Retinal pigment epithelial cell (primary cell): ENCODE results near the gene MEIS2.
A peak's percentile ranks its signal among the peaks of the same experiment; 100 is the strongest.

ENCODE experiments used
- DNase-seq: peaks from one replicate; pipeline ENCODE4 v3.0.0-alpha.2; 2010; ENCODE audit warnings: low read depth
- H3K4me3 ChIP-seq: 2 replicates; pipeline ENCODE4 v1.5.1; 2011; ENCODE audit warnings: mild to moderate bottlenecking, low read length, control low read depth, moderate library complexity
- CTCF ChIP-seq: conservative IDR thresholded peaks from 2 replicates; pipeline ENCODE4 v1.5.1; 2011; ENCODE audit warnings: low read depth, low read length, control low read depth, inconsistent platforms

The MEIS2 gene

GRCh38 chr15:36960179-36960946 lies 140.0 kb downstream of the MEIS2 start:
- no peak for TF ChIP-seq CTCF
- no peak for DNase-seq
- H3K4me3 ChIP-seq: no peak overlapping the region

- no peak for TF ChIP-seq CTCF
Observed at GRCh38 chr15:36959746-36960145, 140.6 kb downstream of the MEIS2 start.

GRCh38 chr15:36958606-36959005 lies 141.7 kb downstream of the MEIS2 start:
- H3K4me3 ChIP-seq: no peak overlapping the region
- no peak for TF ChIP-seq CTCF
- DNase-seq: no peak

More at GRCh38 chr15:36959746-36960145, 140.6 kb downstream of the MEIS2 start:
- peak; percentile 75 for DNase-seq
- no peak overlapping the region for H3K4me3 ChIP-seq

GRCh38 chr15:36954486-36954885 lies 145.9 kb downstream of the MEIS2 start:
- no peak for TF ChIP-seq CTCF
- DNase-seq: no peak
- no peak overlapping the region for H3K4me3 ChIP-seq

GRCh38 chr15:36953346-36953745 lies 147.0 kb downstream of the MEIS2 start:
- TF ChIP-seq CTCF: no peak

GRCh38 chr15:36951731-36952247 lies 148.6 kb downstream of the MEIS2 start:
- TF ChIP-seq CTCF: no peak
- DNase-seq: no peak
- H3K4me3 ChIP-seq: no peak overlapping the region

More at GRCh38 chr15:36953346-36953745, 147.0 kb downstream of the MEIS2 start:
- no peak for DNase-seq
- H3K4me3 ChIP-seq: no peak overlapping the region

GRCh38 chr15:36950371-36950770 lies 150.0 kb downstream of the MEIS2 start:
- no peak overlapping the region for H3K4me3 ChIP-seq
- no peak for TF ChIP-seq CTCF
- no peak for DNase-seq
